ENCODE measurements around the gene CDH5. TPM values are rescaled to one million over a fixed set of nuclear protein-coding genes. Genes with fewer than 3 reads are reported as not detected.

The CDH5 gene
- total and polyA plus RNA-seq, 4 donors: 5.5 to 21.9 (median 17.5) TPM

GRCh38 chr16:66432429-66432828 lies 65.9 kb downstream of the CDH5 start:
- H3K4me3 ChIP-seq (ENCODE audit: low read depth in 1 of 3, low read length in 3 of 3): no peak overlapping the region
- no peak for DNase-seq (ENCODE audit: low spot score)
- TF ChIP-seq TAF1 (conservative IDR thresholded peaks at IDR 0.05) (no peak), NR2F2 (IDR thresholded peaks at IDR 0.05) (no peak), RXRA (IDR thresholded peaks at IDR 0.05) (no peak), ATF3 (IDR thresholded peaks at IDR 0.05) (no peak), GABPA (IDR thresholded peaks at IDR 0.05 in 1 of 2, conservative IDR thresholded peaks at IDR 0.05 in 1 of 2) (no peak), RAD21 (IDR thresholded peaks at IDR 0.05) (no peak), HNF4A (conservative IDR thresholded peaks at IDR 0.05) (no peak), JUND (IDR thresholded peaks at IDR 0.05) (no peak), ZBTB33 (IDR thresholded peaks at IDR 0.05) (no peak), CTCF (IDR thresholded peaks at IDR 0.05; ENCODE audit: low read depth, low read length, missing input control) (no peak), EGR1 (IDR thresholded peaks at IDR 0.05; ENCODE audit: low read depth in 2 of 2) (no peak), FOXA1 (IDR thresholded peaks at IDR 0.05) (no peak), FOXA2 (IDR thresholded peaks at IDR 0.05) (no peak), REST (IDR thresholded peaks at IDR 0.05) (no peak), YY1 (IDR thresholded peaks at IDR 0.05) (no peak), SP1 (IDR thresholded peaks at IDR 0.05) (no peak), MAX (IDR thresholded peaks at IDR 0.05) (no peak), HNF4G (IDR thresholded peaks at IDR 0.05) (no peak)
- no peak overlapping the region for H3K9ac ChIP-seq (ENCODE audit: low read depth in 1 of 2, low read length in 2 of 2)
- H3K9me3 ChIP-seq (ENCODE audit: control insufficient read depth in 4 of 4, low read length in 3 of 4): no peaks in the 10 kb centered on the region
- peaks cover 2 to 5% (median 3%) of the 10 kb centered on the region in 4 donors for H3K27me3 ChIP-seq (ENCODE audit: control insufficient read depth in 4 of 4, insufficient read depth in 4 of 4, low read length in 3 of 4)
- H3K4me1 ChIP-seq (ENCODE audit: control insufficient read depth in 4 of 4, insufficient read depth in 4 of 4, low read length in 3 of 4): peaks cover 0 to 7% (median 3%) of the 10 kb centered on the region in 4 donors
- 86% methylated on average over 5 of the region's 5 CpGs for WGBS
- no peak overlapping the region for H3K27ac ChIP-seq (ENCODE audit: low read depth in 1 of 2, low read length in 2 of 2)
- no peaks in the 10 kb centered on the region for H3K36me3 ChIP-seq (ENCODE audit: control insufficient read depth in 4 of 4, insufficient read depth in 3 of 4, low read depth in 1 of 4, low read length in 3 of 4)
